ENCODE data around the gene RYR2.

The RYR2 gene

GRCh38 chr1:237281481-237281880, 239.5 kb downstream of the RYR2 start:
- Histone ChIP-seq H3K4me3 (ENCODE audit: low read depth, low read length) (no peak overlapping the region), H3K4me1 (no peaks in the 10 kb centered on the region), H3K79me2 (no peaks in the 10 kb centered on the region), H3K27ac (no peak overlapping the region), H3K27me3 (ENCODE audit: control insufficient read depth, insufficient read depth, low read length) (no peaks in the 10 kb centered on the region), H3K36me3 (ENCODE audit: control insufficient read depth, insufficient read depth, low read length) (no peaks in the 10 kb centered on the region), H2AFZ (no peak overlapping the region), H3K9ac (no peak overlapping the region), H3K4me2 (ENCODE audit: low read length) (no peak overlapping the region), H3K9me3 (ENCODE audit: control insufficient read depth, low read length) (no peaks in the 10 kb centered on the region)
- TF ChIP-seq CTCF (IDR thresholded peaks at IDR 0.05) = no peak

GRCh38 chr1:237282208-237282783, 240.3 kb downstream of the RYR2 start:
- Histone ChIP-seq H3K4me1 (no peaks in the 10 kb centered on the region), H3K27ac (no peak overlapping the region), H3K79me2 (no peaks in the 10 kb centered on the region), H3K27me3 (ENCODE audit: control insufficient read depth, insufficient read depth, low read length) (no peaks in the 10 kb centered on the region), H3K4me3 (ENCODE audit: low read depth, low read length) (no peak overlapping the region), H3K4me2 (ENCODE audit: low read length) (no peak overlapping the region), H3K36me3 (ENCODE audit: control insufficient read depth, insufficient read depth, low read length) (no peaks in the 10 kb centered on the region), H2AFZ (no peak overlapping the region), H3K9ac (no peak overlapping the region), H3K9me3 (ENCODE audit: control insufficient read depth, low read length) (no peaks in the 10 kb centered on the region)
- no peak for TF ChIP-seq CTCF (IDR thresholded peaks at IDR 0.05)

- Histone ChIP-seq H3K4me3 (ENCODE audit: low read depth, low read length) (no peak overlapping the region), H3K9ac (no peak overlapping the region), H2AFZ (no peak overlapping the region), H3K79me2 (no peaks in the 10 kb centered on the region), H3K27ac (no peak overlapping the region), H3K9me3 (ENCODE audit: control insufficient read depth, low read length) (no peaks in the 10 kb centered on the region), H3K4me1 (no peaks in the 10 kb centered on the region), H3K4me2 (ENCODE audit: low read length) (no peak overlapping the region), H3K27me3 (ENCODE audit: control insufficient read depth, insufficient read depth, low read length) (no peaks in the 10 kb centered on the region), H3K36me3 (ENCODE audit: control insufficient read depth, insufficient read depth, low read length) (no peaks in the 10 kb centered on the region)
- TF ChIP-seq CTCF (IDR thresholded peaks at IDR 0.05) = no peak
Measured at GRCh38 chr1:237287876-237288521, 246.0 kb downstream of the RYR2 start.

- Histone ChIP-seq H3K36me3 (ENCODE audit: control insufficient read depth, insufficient read depth, low read length) (no peaks in the 10 kb centered on the region), H3K9ac (no peak overlapping the region), H3K27me3 (ENCODE audit: control insufficient read depth, insufficient read depth, low read length) (no peaks in the 10 kb centered on the region), H2AFZ (no peak overlapping the region), H3K4me2 (ENCODE audit: low read length) (no peak overlapping the region), H3K79me2 (no peaks in the 10 kb centered on the region), H3K27ac (no peak overlapping the region), H3K9me3 (ENCODE audit: control insufficient read depth, low read length) (no peaks in the 10 kb centered on the region), H3K4me3 (ENCODE audit: low read depth, low read length) (no peak overlapping the region), H3K4me1 (no peaks in the 10 kb centered on the region)
- TF ChIP-seq CTCF (IDR thresholded peaks at IDR 0.05) = no peak
Measured at GRCh38 chr1:237293804-237294203, 251.8 kb downstream of the RYR2 start.

- no peak for TF ChIP-seq CTCF (IDR thresholded peaks at IDR 0.05)
- Histone ChIP-seq H2AFZ (no peak overlapping the region), H3K9ac (no peak overlapping the region), H3K79me2 (no peaks in the 10 kb centered on the region), H3K27me3 (ENCODE audit: control insufficient read depth, insufficient read depth, low read length) (no peaks in the 10 kb centered on the region), H3K4me2 (ENCODE audit: low read length) (no peak overlapping the region), H3K9me3 (ENCODE audit: control insufficient read depth, low read length) (no peaks in the 10 kb centered on the region), H3K36me3 (ENCODE audit: control insufficient read depth, insufficient read depth, low read length) (no peaks in the 10 kb centered on the region), H3K27ac (no peak overlapping the region), H3K4me3 (ENCODE audit: low read depth, low read length) (no peak overlapping the region), H3K4me1 (no peaks in the 10 kb centered on the region)
Measured at GRCh38 chr1:237296861-237297260, 254.9 kb downstream of the RYR2 start.
